ENCODE measurements around the gene CHCHD6. TPM values are rescaled to one million over a fixed set of nuclear protein-coding genes. Genes with fewer than 3 reads are reported as not detected.

Gene CHCHD6
- total and polyA plus RNA-seq, 2 experiments from 2014 or later, result 15.8 to 21.4 TPM

DNA sequence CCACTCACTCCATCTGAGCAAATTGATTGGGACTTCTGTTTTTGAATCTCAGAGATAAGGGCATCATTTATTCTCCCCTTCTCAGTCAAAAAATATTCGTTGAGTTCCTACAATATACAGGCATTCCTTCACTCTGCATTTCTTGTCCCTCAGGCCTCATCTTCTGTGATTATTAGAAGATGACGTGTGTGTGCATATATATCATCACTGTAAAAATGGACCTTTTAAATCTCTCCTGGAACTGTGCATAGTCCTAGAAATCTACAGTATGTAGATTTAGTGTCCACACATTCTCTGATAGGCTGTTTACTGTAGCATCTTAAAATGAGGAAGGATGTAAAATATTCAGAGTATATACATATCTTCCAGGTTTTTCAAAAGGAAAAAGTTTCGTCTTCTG lies 235.7 kb downstream of the CHCHD6 start:
- Histone ChIP-seq H3K9ac (no peak overlapping the region), H3F3A (ENCODE audit: insufficient read depth) (no peaks in the 10 kb centered on the region), H3K27ac (no peak overlapping the region), H4K20me1 (ENCODE audit: insufficient read depth) (no peaks in the 10 kb centered on the region), H3K9me3 (ENCODE audit: low read depth) (no peaks in the 10 kb centered on the region), H3K4me2 (ENCODE audit: unreplicated experiment) (no peak overlapping the region), H3K4me3 (no peak overlapping the region), H3K4me1 (ENCODE audit: insufficient read depth) (no peaks in the 10 kb centered on the region), H3K27me3 (replicated peaks; ENCODE audit: insufficient read depth) (no peaks in the 10 kb centered on the region), H3K9me2 (ENCODE audit: insufficient read depth) (no peaks in the 10 kb centered on the region), H3K79me2 (ENCODE audit: insufficient read depth) (no peaks in the 10 kb centered on the region), H3K36me3 (ENCODE audit: low read depth) (no peaks in the 10 kb centered on the region), H2AFZ (no peak overlapping the region)
- TF ChIP-seq EZH2 (IDR thresholded peaks at IDR 0.05; ENCODE audit: insufficient read depth, poor library complexity, severe bottlenecking) (no peak), EZH2phosphoT487 (IDR thresholded peaks at IDR 0.05; ENCODE audit: insufficient read depth, low read depth) (no peak)
- 89% methylated on average over 3 of the region's 3 CpGs for WGBS, 2 experiments (ENCODE audit: low coverage in 1 of 2, low lambda C conversion rate in 2 of 2, missing lambda C conversion rate in 2 of 2)
- in situ Hi-C loops (cut with MboI), result no loop called here
- no peak for DNase-seq

- Histone ChIP-seq H3K27me3 (replicated peaks; ENCODE audit: insufficient read depth) (no peaks in the 10 kb centered on the region), H3K4me2 (ENCODE audit: unreplicated experiment) (no peak overlapping the region), H2AFZ (no peak overlapping the region), H3K36me3 (ENCODE audit: low read depth) (no peaks in the 10 kb centered on the region), H3K9me2 (ENCODE audit: insufficient read depth) (no peaks in the 10 kb centered on the region), H4K20me1 (ENCODE audit: insufficient read depth) (no peaks in the 10 kb centered on the region), H3K27ac (no peak overlapping the region), H3K9me3 (ENCODE audit: low read depth) (no peaks in the 10 kb centered on the region), H3K79me2 (ENCODE audit: insufficient read depth) (no peaks in the 10 kb centered on the region), H3K4me1 (ENCODE audit: insufficient read depth) (no peaks in the 10 kb centered on the region), H3F3A (ENCODE audit: insufficient read depth) (no peaks in the 10 kb centered on the region), H3K9ac (no peak overlapping the region), H3K4me3 (no peak overlapping the region)
- TF ChIP-seq EZH2 (IDR thresholded peaks at IDR 0.05; ENCODE audit: insufficient read depth, poor library complexity, severe bottlenecking), result no peak
- TF ChIP-seq EZH2phosphoT487 (IDR thresholded peaks at IDR 0.05; ENCODE audit: insufficient read depth, low read depth), result no peak
- no peak for DNase-seq
- in situ Hi-C loops (cut with MboI), result no loop called here
- WGBS, 2 experiments (ENCODE audit: low coverage in 1 of 2, low lambda C conversion rate in 2 of 2, missing lambda C conversion rate in 2 of 2), result 87 to 95% methylated on average over 5 of the region's 5 CpGs
Observed at GRCh38 chr3:126941721-126942270, 237.8 kb downstream of the CHCHD6 start.

DNA sequence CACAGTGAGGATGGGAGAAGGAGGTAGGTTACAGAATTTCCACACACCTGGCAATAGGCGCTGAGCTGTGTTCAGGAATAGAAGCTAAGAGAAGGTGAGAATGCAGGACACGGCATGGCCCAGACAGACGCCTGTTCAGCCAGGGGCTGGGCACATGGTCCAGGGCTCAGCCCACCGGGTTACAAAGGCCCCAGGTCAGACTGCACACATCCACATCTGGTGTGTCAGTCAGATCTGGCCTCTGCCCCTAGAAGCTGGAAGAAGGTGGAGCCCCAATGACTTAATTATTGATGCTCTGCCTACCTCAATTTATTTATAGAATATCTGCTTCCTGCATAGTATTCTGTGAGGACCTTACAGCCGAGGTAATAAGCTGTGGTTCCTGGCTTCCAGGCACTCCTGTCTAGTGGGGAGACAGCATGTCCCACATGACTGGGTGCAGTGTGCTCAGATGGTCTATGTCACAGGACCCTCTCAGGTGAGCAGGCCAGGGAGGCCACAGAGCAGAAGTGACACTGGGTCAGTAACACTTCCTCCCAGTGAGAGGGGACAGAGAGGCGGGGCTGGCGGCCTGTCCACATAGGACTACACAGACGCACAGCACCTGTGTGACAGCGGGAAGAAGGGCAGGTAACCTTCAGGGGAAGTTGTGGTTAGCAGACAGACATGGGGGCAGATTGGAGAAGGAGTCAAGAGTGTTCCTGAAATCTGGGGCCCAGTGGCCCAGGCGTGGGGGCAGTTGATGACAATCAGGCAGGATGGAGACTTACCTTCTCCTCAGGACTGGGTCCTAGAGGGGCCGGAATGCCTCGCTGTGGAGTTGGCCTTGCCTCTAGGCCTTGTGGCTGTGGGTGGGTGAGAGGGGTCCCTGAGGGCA lies 240.3 kb downstream of the CHCHD6 start:
- no peaks in the 10 kb centered on the region for H3K36me3 ChIP-seq (ENCODE audit: low read depth)
- DNase-seq, result no peak
- no peaks in the 10 kb centered on the region for H3F3A ChIP-seq (ENCODE audit: insufficient read depth)
- no peaks in the 10 kb centered on the region for H4K20me1 ChIP-seq (ENCODE audit: insufficient read depth)
- no peak overlapping the region for H3K27ac ChIP-seq
- no peaks in the 10 kb centered on the region for H3K79me2 ChIP-seq (ENCODE audit: insufficient read depth)
- no peak overlapping the region for H2AFZ ChIP-seq
- H3K27me3 ChIP-seq (replicated peaks; ENCODE audit: insufficient read depth), result no peaks in the 10 kb centered on the region
- in situ Hi-C loops (cut with MboI), result no loop called here
- H3K9me2 ChIP-seq (ENCODE audit: insufficient read depth), result no peaks in the 10 kb centered on the region
- 89 to 90% methylated on average over 11 to 12 of the region's 12 CpGs for WGBS, 2 experiments (ENCODE audit: low coverage in 1 of 2, low lambda C conversion rate in 2 of 2, missing lambda C conversion rate in 2 of 2)
- H3K9ac ChIP-seq, result no peak overlapping the region
- H3K4me2 ChIP-seq (ENCODE audit: unreplicated experiment), result no peak overlapping the region
- no peaks in the 10 kb centered on the region for H3K9me3 ChIP-seq (ENCODE audit: low read depth)
- TF ChIP-seq EZH2phosphoT487 (IDR thresholded peaks at IDR 0.05; ENCODE audit: insufficient read depth, low read depth) (no peak), EZH2 (IDR thresholded peaks at IDR 0.05; ENCODE audit: insufficient read depth, poor library complexity, severe bottlenecking) (no peak)
- H3K4me1 ChIP-seq (ENCODE audit: insufficient read depth), result no peaks in the 10 kb centered on the region
- no peak overlapping the region for H3K4me3 ChIP-seq

DNA sequence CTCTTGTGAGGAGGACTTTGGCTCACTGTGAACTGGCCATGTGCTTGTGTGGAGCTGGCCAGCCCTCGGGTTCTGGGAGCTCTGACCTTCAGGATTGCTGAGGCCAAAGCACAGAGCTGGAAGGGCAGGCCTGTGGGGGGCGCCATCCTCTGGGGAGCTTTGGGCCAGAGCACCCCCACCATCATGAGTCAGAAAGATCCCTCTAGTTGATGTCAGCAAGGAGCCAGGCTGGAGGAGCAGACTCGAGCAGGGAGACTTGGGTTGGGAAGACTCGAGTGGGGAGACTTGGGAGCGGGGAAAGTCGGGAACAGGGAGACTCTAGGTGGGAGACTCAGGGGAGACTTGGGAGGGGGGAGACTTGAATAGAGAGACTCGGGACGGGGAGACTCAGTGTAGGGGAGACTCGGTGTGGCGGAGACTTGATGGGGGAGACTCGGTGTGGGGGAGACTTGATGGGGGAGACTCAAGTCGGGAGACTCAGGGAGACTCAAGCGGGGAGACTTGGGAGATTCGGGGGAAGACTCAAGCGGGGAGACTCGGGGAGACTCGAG lies 241.2 kb downstream of the CHCHD6 start:
- no peaks in the 10 kb centered on the region for H3K4me1 ChIP-seq (ENCODE audit: insufficient read depth)
- TF ChIP-seq EZH2 (IDR thresholded peaks at IDR 0.05; ENCODE audit: insufficient read depth, poor library complexity, severe bottlenecking) (no peak), EZH2phosphoT487 (IDR thresholded peaks at IDR 0.05; ENCODE audit: insufficient read depth, low read depth) (no peak)
- WGBS, 2 experiments (ENCODE audit: low coverage in 1 of 2, low lambda C conversion rate in 2 of 2, missing lambda C conversion rate in 2 of 2), result 83 to 85% methylated on average over 15 to 17 of the region's 17 CpGs
- DNase-seq, result no peak
- H4K20me1 ChIP-seq (ENCODE audit: insufficient read depth), result no peaks in the 10 kb centered on the region
- no peaks in the 10 kb centered on the region for H3K9me2 ChIP-seq (ENCODE audit: insufficient read depth)
- no peaks in the 10 kb centered on the region for H3K27me3 ChIP-seq (replicated peaks; ENCODE audit: insufficient read depth)
- H3K36me3 ChIP-seq (ENCODE audit: low read depth), result no peaks in the 10 kb centered on the region
- no peaks in the 10 kb centered on the region for H3K9me3 ChIP-seq (ENCODE audit: low read depth)
- no peak overlapping the region for H3K4me2 ChIP-seq (ENCODE audit: unreplicated experiment)
- no peak overlapping the region for H3K4me3 ChIP-seq
- no peaks in the 10 kb centered on the region for H3F3A ChIP-seq (ENCODE audit: insufficient read depth)
- no peak overlapping the region for H3K9ac ChIP-seq
- H3K79me2 ChIP-seq (ENCODE audit: insufficient read depth), result no peaks in the 10 kb centered on the region
- no peak overlapping the region for H3K27ac ChIP-seq
- no peak overlapping the region for H2AFZ ChIP-seq
- in situ Hi-C loops (cut with MboI), result no loop called here
